Common myeloid progenitor, CD34-positive (primary cell): Measurements from ENCODE around the gene TMF1. TPM values are rescaled to one million over a fixed set of nuclear protein-coding genes. Genes with fewer than 3 reads are reported as not detected.

Experiments used
- CTCF ChIA-PET: fragments of 350-600 bp; sonication (Branson Sonifier 250); formaldehyde crosslinking; loops from one replicate; lab custom pipeline; 2021; ENCODE audit warnings: antibody characterized with exemption; lab: Charles Lee
- POLR2A ChIA-PET: fragments of 350-600 bp; sonication (Branson Sonifier 250); formaldehyde crosslinking; loops from one replicate; lab custom pipeline; 2021; ENCODE audit warnings: antibody characterized with exemption; lab: Charles Lee
- DNase-seq, 3 donors: peaks; one replicate each; pipeline versions ENCODE4 v3.0.0 to v3.0.0-alpha.2; 2013
- H3K27ac ChIP-seq, 2 experiments: 1 replicate in 1 of 2; 2 replicates in 1 of 2; pipeline ENCODE4 v1.7.0; 2013; ENCODE audit warnings: inconsistent platforms in 2 of 2, low read length in 2 of 2, mild to moderate bottlenecking in 2 of 2, low read depth in 1 of 2, moderate library complexity in 1 of 2; ENCODE audit not compliant: severe bottlenecking in 2 of 2, insufficient read depth in 1 of 2, poor library complexity in 1 of 2
- H3K27me3 ChIP-seq, 5 experiments: replicated peaks in 2 of 5; 1 replicate in 3 of 5; 2 replicates in 2 of 5; pipeline versions ENCODE4 v1.6.1 to v1.7.0; 2013; ENCODE audit warnings: low read length in 4 of 5, mild to moderate bottlenecking in 2 of 5, moderate library complexity in 2 of 5, inconsistent platforms in 1 of 5; ENCODE audit not compliant: insufficient read depth in 5 of 5, control insufficient read depth in 4 of 5
- H3K36me3 ChIP-seq, 4 experiments: 1 replicate in 2 of 4; 2 replicates in 2 of 4; pipeline versions ENCODE4 v1.6.1 to v1.7.0; 2013; ENCODE audit warnings: low read length in 3 of 4, control low read depth in 1 of 4, mild to moderate bottlenecking in 1 of 4; ENCODE audit not compliant: control insufficient read depth in 4 of 4, insufficient read depth in 4 of 4
- H3K4me1 ChIP-seq, 4 experiments: 1 replicate in 3 of 4; 2 replicates in 1 of 4; pipeline versions ENCODE4 v1.6.1 to v1.7.1; 2013; ENCODE audit warnings: low read length in 3 of 4, mild to moderate bottlenecking in 3 of 4, control low read depth in 1 of 4, inconsistent platforms in 1 of 4, moderate library complexity in 1 of 4; ENCODE audit not compliant: control insufficient read depth in 4 of 4, insufficient read depth in 4 of 4; ENCODE audit errors: control extremely low read depth in 1 of 4
- H3K4me3 ChIP-seq, 7 experiments: 1 replicate in 4 of 7; 2 replicates in 3 of 7; pipeline versions ENCODE4 v1.5.1 to v1.7.0; 2013; ENCODE audit warnings: mild to moderate bottlenecking in 7 of 7, low read length in 6 of 7, moderate library complexity in 6 of 7, inconsistent platforms in 2 of 7, low read depth in 2 of 7, control low read depth in 1 of 7; ENCODE audit not compliant: insufficient read depth in 4 of 7, control insufficient read depth in 1 of 7; ENCODE audit errors: extremely low read depth in 1 of 7
- H3K9me3 ChIP-seq, 5 experiments: 1 replicate in 4 of 5; 2 replicates in 1 of 5; pipeline versions ENCODE4 v1.6.1 to v1.7.1; 2013; ENCODE audit warnings: low read length in 4 of 5, mild to moderate bottlenecking in 2 of 5, inconsistent platforms in 1 of 5, low read depth in 1 of 5, moderate library complexity in 1 of 5; ENCODE audit not compliant: control insufficient read depth in 4 of 5, insufficient read depth in 2 of 5; ENCODE audit errors: control extremely low read depth in 1 of 5
- WGBS: methylation state at CpG from one replicate; pipeline ENCODE4 v1.1.5; 2013; ENCODE audit not compliant: insufficient coverage; 5-methylcytosine and 5-hydroxymethylcytosine counted together
- polyA plus RNA-seq: library from polyadenylated mRNA; unstranded; fragments of 120-200 nt; gene quantifications from one replicate; pipeline ENCODE4 v1.2.1, GENCODE V29; 2013

Gene TMF1
- polyA plus RNA-seq = 36.8 TPM

- peak; percentile 99 to 100 (median 100) for DNase-seq
- Histone ChIP-seq H3K27ac (peak within 1 kb of the TSS; percentile 95 to 97), H3K4me1 (peaks cover 10 to 28% (median 18%) of the 10 kb centered on the region in 4 experiments), H3K27me3 (no peaks in the 10 kb centered on the region), H3K9me3 (no peaks in the 10 kb centered on the region), H3K36me3 (peaks cover 11 to 42% (median 26%) of the 10 kb centered on the region in 4 experiments), H3K4me3 (peak within 1 kb of the TSS; percentile 81 to 100 (median 92))
- ChIA-PET POLR2A (interaction anchor here (0.8 to 1.3 kb wide), 4 partner anchors 10 to 41 kb away, joined by 3 read pairs; no protein-coding TSS in a partner anchor), CTCF (interaction anchor here (0.7 to 1.7 kb wide), 11 partner anchors 9 to 272 kb away, joined by 3 to 6 read pairs (median 3); partner anchors contain the start of gene ARL6IP5)
- 0% methylated on average over 39 of the region's 45 CpGs for WGBS
Measured at GRCh38 chr3:69051756-69052471, at the start of gene TMF1. TMF1 (minus strand) TSS chr3:69052333; CDS start chr3:69052086, 247 bp downstream.

- CTCF ChIA-PET = interaction anchor here (1.7 to 14.2 kb wide), 3 partner anchors 10 to 20 kb away, joined by 3 to 96 read pairs (median 27); partner anchors contain the start of genes ARL6IP5 and LMOD3
- Histone ChIP-seq H3K27me3 (no peaks in the 10 kb centered on the region), H3K4me3 (no peak overlapping the region), H3K27ac (no peak overlapping the region), H3K4me1 (peaks cover 21 to 54% (median 36%) of the 10 kb centered on the region in 4 experiments), H3K9me3 (no peaks in the 10 kb centered on the region), H3K36me3 (peaks cover 16 to 41% (median 29%) of the 10 kb centered on the region in 4 experiments)
- DNase-seq = no peak
- POLR2A ChIA-PET = no interaction called here
- WGBS = 80% methylated on average over 2 of the region's 4 CpGs
Measured at GRCh38 chr3:69099576-69099975, 47.4 kb upstream of the TMF1 start.

DNA sequence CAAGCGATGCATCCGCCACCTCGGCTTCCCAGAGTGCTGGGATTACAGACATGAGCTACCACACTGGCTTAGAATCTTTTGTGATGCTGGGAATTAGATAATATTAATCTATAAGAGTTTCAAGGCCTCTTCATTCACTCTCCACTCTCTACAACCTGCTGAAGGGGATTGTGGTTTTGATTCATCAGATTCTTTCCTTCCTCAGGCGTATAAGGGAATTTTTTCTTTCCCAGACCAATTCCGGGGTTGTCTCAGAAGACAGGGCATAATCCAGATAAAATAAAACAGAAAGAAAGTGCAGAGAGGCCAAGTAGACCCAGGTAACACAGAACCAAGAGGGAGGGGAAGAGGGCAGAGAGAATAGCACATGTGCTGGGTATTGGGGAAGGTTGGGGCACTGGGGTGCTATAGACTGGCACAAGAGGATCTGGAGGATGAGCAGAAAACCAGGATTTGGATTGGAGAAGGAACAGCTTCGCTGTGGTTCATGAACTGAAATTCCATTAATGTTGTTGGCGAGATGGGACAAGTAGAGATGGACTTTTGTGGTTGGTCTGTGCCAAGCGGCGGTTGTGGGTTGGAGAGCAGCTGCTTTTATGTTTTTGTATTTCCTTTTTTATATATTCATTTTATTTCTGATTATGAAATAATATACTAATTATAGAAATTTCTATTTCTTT lies 45.4 kb upstream of the TMF1 start:
- CTCF ChIA-PET = interaction anchor here (0.7 to 14.2 kb wide), 4 partner anchors 8 to 22 kb away, joined by 3 to 96 read pairs (median 15); partner anchors contain the start of genes ARL6IP5 and LMOD3
- no peak for DNase-seq
- Histone ChIP-seq H3K4me3 (peak overlapping the region in 3 of 7 experiments; percentile 26 to 38 (median 37)), H3K27ac (peak overlapping the region in 1 of 2 experiments; percentile 49), H3K4me1 (peaks cover 37 to 64% (median 52%) of the 10 kb centered on the region in 4 experiments), H3K9me3 (no peaks in the 10 kb centered on the region), H3K27me3 (no peaks in the 10 kb centered on the region), H3K36me3 (peaks cover 5 to 25% (median 13%) of the 10 kb centered on the region in 4 experiments)
- 80% methylated on average over 1 of the region's 9 CpGs for WGBS
- POLR2A ChIA-PET = no interaction called here

DNA sequence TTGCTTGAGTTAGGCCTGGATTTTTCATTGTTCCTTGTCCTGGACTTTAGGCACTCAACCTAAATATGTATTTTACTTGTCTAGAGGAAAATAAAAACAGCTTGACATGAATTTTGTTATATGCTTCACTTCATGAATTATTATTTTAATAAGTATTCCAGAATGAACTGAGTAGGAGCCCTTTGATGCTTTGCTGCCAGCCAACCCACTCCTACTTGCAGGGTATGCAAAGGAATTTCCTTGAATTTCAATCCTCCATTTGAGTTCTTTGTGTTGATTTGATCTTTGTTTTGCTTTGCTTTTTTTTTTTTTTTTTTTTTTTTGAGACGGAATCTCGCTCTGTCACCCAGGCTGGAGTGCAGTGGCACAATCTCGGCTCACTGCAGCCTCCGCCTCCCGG lies 44.2 kb upstream of the TMF1 start:
- DNase-seq = no peak
- Histone ChIP-seq H3K36me3 (peaks cover 0 to 13% (median 4%) of the 10 kb centered on the region in 4 experiments), H3K9me3 (no peaks in the 10 kb centered on the region), H3K27ac (peak overlapping the region in 1 of 2 experiments; percentile 73), H3K4me3 (peak overlapping the region in 1 of 7 experiments; percentile 6), H3K27me3 (no peaks in the 10 kb centered on the region), H3K4me1 (peaks cover 49 to 76% (median 63%) of the 10 kb centered on the region in 4 experiments)
- ChIA-PET CTCF (interaction anchor here (0.9 to 2.5 kb wide), 3 partner anchors 10 to 32 kb away, joined by 3 to 14 read pairs (median 6); partner anchors contain the start of gene ARL6IP5), POLR2A (interaction anchor here (5.3 kb wide), 1 partner anchor 12 kb away, joined by 36 read pairs; the partner anchor contains the start of gene ARL6IP5)
- no CpG with 5 or more reads among the region's 5 CpGs for WGBS

GRCh38 chr3:69095636-69096035 lies 43.5 kb upstream of the TMF1 start:
- ChIA-PET POLR2A (interaction anchor here (0.6 to 5.3 kb wide), 2 partner anchors 9 to 12 kb away, joined by 3 to 36 read pairs; partner anchors contain the start of gene ARL6IP5), CTCF (interaction anchor here (0.9 to 2.5 kb wide), 4 partner anchors 10 to 32 kb away, joined by 3 to 14 read pairs (median 4); partner anchors contain the start of gene ARL6IP5)
- no peaks in the 10 kb centered on the region for H3K27me3 ChIP-seq
- H3K27ac ChIP-seq = peak overlapping the region; percentile 25 to 73
- DNase-seq = peak in 2 of 3 donors; percentile 46 to 60
- peaks cover 56 to 83% (median 69%) of the 10 kb centered on the region in 4 experiments for H3K4me1 ChIP-seq
- H3K9me3 ChIP-seq = no peaks in the 10 kb centered on the region
- 0% methylated on average over 1 of the region's 5 CpGs for WGBS
- peaks cover 0 to 15% (median 4%) of the 10 kb centered on the region in 4 experiments for H3K36me3 ChIP-seq
- H3K4me3 ChIP-seq = peak overlapping the region in 4 of 7 experiments; percentile 5 to 46 (median 16)

DNA sequence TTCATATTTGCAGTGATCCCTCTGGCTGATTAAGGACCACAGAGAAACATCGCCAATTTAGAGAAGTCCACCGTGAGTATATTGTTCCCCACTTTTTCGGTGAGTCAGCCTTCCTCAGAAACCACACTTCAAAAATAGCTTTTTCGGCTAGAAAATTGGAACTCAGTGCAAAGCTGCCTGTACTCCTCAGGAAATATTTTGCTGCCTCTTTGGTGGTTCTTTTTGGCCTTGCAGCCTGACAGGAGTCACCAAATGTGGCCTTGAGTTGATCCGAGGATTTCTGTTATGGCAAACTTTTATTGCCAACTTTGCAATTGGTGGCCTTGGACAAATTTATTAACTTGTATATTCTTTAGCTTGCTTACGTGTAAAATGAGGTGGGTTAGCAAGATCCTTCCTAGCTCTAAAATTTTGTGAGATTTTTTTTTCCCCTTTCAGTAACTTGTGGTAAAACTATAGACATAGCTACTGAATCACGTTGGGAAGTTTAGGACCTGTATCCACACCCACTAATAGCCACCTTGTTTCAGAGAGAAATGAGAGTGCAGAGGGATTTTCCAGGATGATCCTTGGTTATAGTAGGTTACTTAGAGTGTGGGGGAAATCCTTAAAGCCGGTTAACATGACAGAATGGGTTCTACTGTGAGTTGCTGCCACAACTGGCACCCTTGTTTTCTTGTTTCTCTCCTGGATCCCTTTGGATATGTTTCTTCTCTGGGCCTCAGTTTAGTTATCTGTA lies 42.5 kb upstream of the TMF1 start:
- Histone ChIP-seq H3K4me3 (peak overlapping the region in 4 of 7 experiments; percentile 33 to 59 (median 52)), H3K4me1 (peaks cover 65 to 91% (median 79%) of the 10 kb centered on the region in 4 experiments), H3K9me3 (no peaks in the 10 kb centered on the region), H3K27ac (peak overlapping the region; percentile 61 to 88), H3K27me3 (no peaks in the 10 kb centered on the region), H3K36me3 (peaks cover 0 to 20% (median 7%) of the 10 kb centered on the region in 4 experiments)
- WGBS = 0% methylated on average over 5 of the region's 8 CpGs
- ChIA-PET POLR2A (interaction anchor here (0.6 to 5.3 kb wide), 4 partner anchors 8 to 66 kb away, joined by 3 to 36 read pairs (median 4); partner anchors contain the start of gene ARL6IP5), CTCF (interaction anchor here (0.9 to 3.7 kb wide), 8 partner anchors 11 to 419 kb away, joined by 3 to 28 read pairs (median 3); partner anchors contain the start of gene ARL6IP5)
- DNase-seq = peak; percentile 79 to 96 (median 94)
